Right atrium auricular region (tissue), 2 donors: ENCODE measurements around the gene C1QC. TPM values are rescaled to one million over a fixed set of nuclear protein-coding genes. Genes with fewer than 3 reads are reported as not detected.
A peak's percentile ranks its signal among the peaks of the same experiment; 100 is the strongest.

Experiments used
- DNase-seq: peaks from one replicate; pipeline ENCODE4 v3.0.0-alpha.2; 2019; ENCODE audit warnings: low spot score
- H3K27ac ChIP-seq, 2 donors: fragments of 200-600 bp; sonication (generic); 1 replicate in 1 of 2; 2 replicates in 1 of 2; pipeline ENCODE4 v1.5.1; 2016 to 2019
- H3K27me3 ChIP-seq, 2 donors: fragments of 200-600 bp; sonication (generic); one replicate each; pipeline versions ENCODE4 v1.5.1 to v1.6.0; 2017 to 2019
- H3K36me3 ChIP-seq: fragments of 200-600 bp; sonication (generic); one replicate; pipeline ENCODE4 v1.5.1; 2016
- H3K4me1 ChIP-seq, 2 donors: fragments of 200-600 bp; sonication (generic); one replicate each; pipeline versions ENCODE4 v1.5.1 to v1.6.0; 2017 to 2019
- H3K4me3 ChIP-seq, 2 donors: fragments of 200-600 bp; sonication (generic); 1 replicate in 1 of 2; 2 replicates in 1 of 2; pipeline ENCODE4 v1.5.1; 2017 to 2019; ENCODE audit warnings: mild to moderate bottlenecking in 1 of 2, moderate library complexity in 1 of 2
- H3K9me3 ChIP-seq, 2 donors: fragments of 200-600 bp; sonication (generic); one replicate each; pipeline ENCODE4 v1.5.1; 2019
- CTCF ChIP-seq, 2 donors: fragments of 200-600 bp; sonication (generic); IDR thresholded peaks; one replicate each; pipeline ENCODE4 v1.5.1; 2019; ENCODE audit warnings: antibody characterized with exemption in 2 of 2
- total RNA-seq, 2 donors: library from RNA; depleted of rRNA; stranded (reverse); fragments of >200 nt; gene quantifications; one replicate each; pipeline ENCODE4 v1.1.0, GENCODE V29; 2016

Gene C1QC
- total RNA-seq, 2 donors from 2014 or later: 31.4 to 126 TPM

- Histone ChIP-seq H3K27ac (peak overlapping the region in 1 of 2 donors; percentile 55), H3K4me3 (peak overlapping the region; percentile 12 to 33), H3K9me3 (no peaks in the 10 kb centered on the region), H3K27me3 (no peaks in the 10 kb centered on the region), H3K4me1 (peaks cover 0 to 6% of the 10 kb centered on the region in 2 donors), H3K36me3 (no peaks in the 10 kb centered on the region)
- TF ChIP-seq CTCF (IDR thresholded peaks at IDR 0.05): no peak
- no peak for DNase-seq
Observed at GRCh38 chr1:22643928-22644327, 495 bp downstream of the C1QC start.

- Histone ChIP-seq H3K9me3 (no peaks in the 10 kb centered on the region), H3K36me3 (no peaks in the 10 kb centered on the region), H3K27ac (no peak overlapping the region), H3K4me3 (no peak overlapping the region), H3K27me3 (no peaks in the 10 kb centered on the region), H3K4me1 (peaks cover 0 to 6% of the 10 kb centered on the region in 2 donors)
- no peak for TF ChIP-seq CTCF (IDR thresholded peaks at IDR 0.05)
- DNase-seq: no peak
Observed at GRCh38 chr1:22645931-22646330, 2.5 kb downstream of the C1QC start.

- no peaks in the 10 kb centered on the region for H3K27me3 ChIP-seq
- no peaks in the 10 kb centered on the region for H3K36me3 ChIP-seq
- no peak overlapping the region for H3K27ac ChIP-seq
- no peak for DNase-seq
- no peak for TF ChIP-seq CTCF (IDR thresholded peaks at IDR 0.05)
- no peak overlapping the region for H3K4me3 ChIP-seq
- no peaks in the 10 kb centered on the region for H3K9me3 ChIP-seq
- H3K4me1 ChIP-seq: peaks cover 0 to 6% of the 10 kb centered on the region in 2 donors
Observed at GRCh38 chr1:22646384-22646783, 3.0 kb downstream of the C1QC start.

- no peak overlapping the region for H3K4me3 ChIP-seq
- H3K4me1 ChIP-seq: no peaks in the 10 kb centered on the region
- H3K27ac ChIP-seq: no peak overlapping the region
- DNase-seq: no peak
- no peaks in the 10 kb centered on the region for H3K27me3 ChIP-seq
- no peak for TF ChIP-seq CTCF (IDR thresholded peaks at IDR 0.05)
- H3K9me3 ChIP-seq: no peaks in the 10 kb centered on the region
- no peaks in the 10 kb centered on the region for H3K36me3 ChIP-seq
Observed at GRCh38 chr1:22650089-22650693, 6.8 kb downstream of the C1QC start.

- Histone ChIP-seq H3K9me3 (no peaks in the 10 kb centered on the region), H3K27ac (no peak overlapping the region), H3K4me3 (no peak overlapping the region), H3K4me1 (no peaks in the 10 kb centered on the region), H3K36me3 (no peaks in the 10 kb centered on the region), H3K27me3 (no peaks in the 10 kb centered on the region)
- DNase-seq: no peak
- no peak for TF ChIP-seq CTCF (IDR thresholded peaks at IDR 0.05)
Observed at GRCh38 chr1:22651941-22652856, 8.8 kb downstream of the C1QC start.
